HepG2 (cell line): Measurements from ENCODE around the gene ZNRF4. TPM values are rescaled to one million over a fixed set of nuclear protein-coding genes. Genes with fewer than 3 reads are reported as not detected.

Source experiments
- GZF1 ChIP-seq: sonication (generic); formaldehyde crosslinking; IDR thresholded peaks from 2 replicates; pipeline ENCODE4 v1.5.1; 2020; ENCODE audit warnings: mild to moderate bottlenecking, missing genetic modification reagents
- HNRNPLL ChIP-seq: fragments of 200-400 bp; formaldehyde crosslinking; IDR thresholded peaks from 2 replicates; pipeline ENCODE4 v1.6.1; 2017; ENCODE audit warnings: mild to moderate bottlenecking, low read depth, low read length; ENCODE audit not compliant: poor library complexity, severe bottlenecking
- JUNB ChIP-seq: sonication (generic); formaldehyde crosslinking; IDR thresholded peaks from 2 replicates; pipeline ENCODE4 v1.8.0; 2022; ENCODE audit warnings: missing genetic modification reagents, mild to moderate bottlenecking, borderline replicate concordance
- KDM5B ChIP-seq: sonication (generic); formaldehyde crosslinking; IDR thresholded peaks from 2 replicates; pipeline ENCODE4 v1.4.0; 2020; ENCODE audit warnings: missing genetic modification reagents, mild to moderate bottlenecking, borderline replicate concordance
- polyA plus RNA-seq, 8 experiments: library from polyadenylated mRNA; depleted of rRNA in 3 of 8; stranded (reverse) in 7 of 8; unstranded in 1 of 8; fragments of >200 nt; fragmentation: Illumina TruSeq in 4 of 8; extraction: Trizol in 4 of 8; gene quantifications; 2 replicates each; pipeline versions ENCODE4 v1.2.1 to v1.2.3, GENCODE V29; 2011 to 2016; ENCODE audit warnings: low read depth in 4 of 8, missing spikeins in 1 of 8, mixed read lengths in 1 of 8; ENCODE audit not compliant: insufficient read depth in 1 of 8
- total RNA-seq, 5 experiments: library from RNA; depleted of rRNA; stranded (reverse); fragments of >200 nt; fragmentation: Illumina TruSeq; extraction: Trizol; gene quantifications; 2 replicates each; pipeline ENCODE4 v1.2.3, GENCODE V29; 2016; ENCODE audit warnings: low read depth in 1 of 5
- TF ChIP-seq, protein P1 (sequence below): sonication (generic); formaldehyde crosslinking; IDR thresholded peaks from 2 replicates; pipeline ENCODE4 v1.5.0; 2020; ENCODE audit warnings: missing genetic modification reagents
- TF ChIP-seq, protein P2 (sequence below): sonication (generic); formaldehyde crosslinking; IDR thresholded peaks from 2 replicates; pipeline ENCODE4 v1.4.0; 2020; ENCODE audit warnings: missing genetic modification reagents
- TF ChIP-seq, protein P3 (sequence below): sonication (generic); formaldehyde crosslinking; IDR thresholded peaks from 2 replicates; pipeline ENCODE4 v1.4.0; 2020; ENCODE audit warnings: missing genetic modification reagents, borderline replicate concordance

The ZNRF4 gene
- total and polyA plus RNA-seq, 2 of the 13 experiments (the other 11 are each of a cell fraction or from before 2014, with no cell fraction given), result not detected

DNA sequence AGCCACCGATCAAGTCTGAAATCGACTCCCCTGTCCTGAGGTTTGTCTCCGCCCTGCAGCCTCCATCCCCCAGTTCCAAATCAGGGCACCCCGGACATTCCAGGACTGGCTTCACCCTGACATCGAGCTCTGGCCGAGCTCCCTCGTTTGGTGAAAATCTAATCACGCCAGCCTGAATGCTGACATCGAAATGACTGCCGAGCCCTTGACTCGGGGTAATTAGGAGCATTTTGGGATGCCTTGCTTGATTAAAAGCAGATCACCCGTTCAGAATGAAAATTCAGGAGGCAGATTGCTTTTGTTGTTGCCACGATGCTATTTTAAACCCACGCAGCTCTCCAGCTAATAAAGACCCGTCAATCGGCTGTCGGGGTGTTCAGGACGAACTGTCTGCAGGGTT, 34.3 kb downstream of the ZNRF4 start (continued):
- TF ChIP-seq, protein P1, sequence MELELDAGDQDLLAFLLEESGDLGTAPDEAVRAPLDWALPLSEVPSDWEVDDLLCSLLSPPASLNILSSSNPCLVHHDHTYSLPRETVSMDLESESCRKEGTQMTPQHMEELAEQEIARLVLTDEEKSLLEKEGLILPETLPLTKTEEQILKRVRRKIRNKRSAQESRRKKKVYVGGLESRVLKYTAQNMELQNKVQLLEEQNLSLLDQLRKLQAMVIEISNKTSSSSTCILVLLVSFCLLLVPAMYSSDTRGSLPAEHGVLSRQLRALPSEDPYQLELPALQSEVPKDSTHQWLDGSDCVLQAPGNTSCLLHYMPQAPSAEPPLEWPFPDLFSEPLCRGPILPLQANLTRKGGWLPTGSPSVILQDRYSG (CRISPR knock-in tag), result no peak
- TF ChIP-seq GZF1 (CRISPR knock-in tag) (no peak), HNRNPLL (no peak), JUNB (CRISPR knock-in tag) (no peak), KDM5B (no peak)
- TF ChIP-seq, protein P2, sequence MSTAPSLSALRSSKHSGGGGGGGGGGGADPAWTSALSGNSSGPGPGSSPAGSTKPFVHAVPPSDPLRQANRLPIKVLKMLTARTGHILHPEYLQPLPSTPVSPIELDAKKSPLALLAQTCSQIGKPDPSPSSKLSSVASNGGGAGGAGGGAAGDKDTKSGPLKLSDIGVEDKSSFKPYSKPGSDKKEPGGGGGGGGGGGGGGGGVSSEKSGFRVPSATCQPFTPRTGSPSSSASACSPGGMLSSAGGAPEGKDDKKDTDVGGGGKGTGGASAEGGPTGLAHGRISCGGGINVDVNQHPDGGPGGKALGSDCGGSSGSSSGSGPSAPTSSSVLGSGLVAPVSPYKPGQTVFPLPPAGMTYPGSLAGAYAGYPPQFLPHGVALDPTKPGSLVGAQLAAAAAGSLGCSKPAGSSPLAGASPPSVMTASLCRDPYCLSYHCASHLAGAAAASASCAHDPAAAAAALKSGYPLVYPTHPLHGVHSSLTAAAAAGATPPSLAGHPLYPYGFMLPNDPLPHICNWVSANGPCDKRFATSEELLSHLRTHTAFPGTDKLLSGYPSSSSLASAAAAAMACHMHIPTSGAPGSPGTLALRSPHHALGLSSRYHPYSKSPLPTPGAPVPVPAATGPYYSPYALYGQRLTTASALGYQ, result no peak
- TF ChIP-seq, protein P3, sequence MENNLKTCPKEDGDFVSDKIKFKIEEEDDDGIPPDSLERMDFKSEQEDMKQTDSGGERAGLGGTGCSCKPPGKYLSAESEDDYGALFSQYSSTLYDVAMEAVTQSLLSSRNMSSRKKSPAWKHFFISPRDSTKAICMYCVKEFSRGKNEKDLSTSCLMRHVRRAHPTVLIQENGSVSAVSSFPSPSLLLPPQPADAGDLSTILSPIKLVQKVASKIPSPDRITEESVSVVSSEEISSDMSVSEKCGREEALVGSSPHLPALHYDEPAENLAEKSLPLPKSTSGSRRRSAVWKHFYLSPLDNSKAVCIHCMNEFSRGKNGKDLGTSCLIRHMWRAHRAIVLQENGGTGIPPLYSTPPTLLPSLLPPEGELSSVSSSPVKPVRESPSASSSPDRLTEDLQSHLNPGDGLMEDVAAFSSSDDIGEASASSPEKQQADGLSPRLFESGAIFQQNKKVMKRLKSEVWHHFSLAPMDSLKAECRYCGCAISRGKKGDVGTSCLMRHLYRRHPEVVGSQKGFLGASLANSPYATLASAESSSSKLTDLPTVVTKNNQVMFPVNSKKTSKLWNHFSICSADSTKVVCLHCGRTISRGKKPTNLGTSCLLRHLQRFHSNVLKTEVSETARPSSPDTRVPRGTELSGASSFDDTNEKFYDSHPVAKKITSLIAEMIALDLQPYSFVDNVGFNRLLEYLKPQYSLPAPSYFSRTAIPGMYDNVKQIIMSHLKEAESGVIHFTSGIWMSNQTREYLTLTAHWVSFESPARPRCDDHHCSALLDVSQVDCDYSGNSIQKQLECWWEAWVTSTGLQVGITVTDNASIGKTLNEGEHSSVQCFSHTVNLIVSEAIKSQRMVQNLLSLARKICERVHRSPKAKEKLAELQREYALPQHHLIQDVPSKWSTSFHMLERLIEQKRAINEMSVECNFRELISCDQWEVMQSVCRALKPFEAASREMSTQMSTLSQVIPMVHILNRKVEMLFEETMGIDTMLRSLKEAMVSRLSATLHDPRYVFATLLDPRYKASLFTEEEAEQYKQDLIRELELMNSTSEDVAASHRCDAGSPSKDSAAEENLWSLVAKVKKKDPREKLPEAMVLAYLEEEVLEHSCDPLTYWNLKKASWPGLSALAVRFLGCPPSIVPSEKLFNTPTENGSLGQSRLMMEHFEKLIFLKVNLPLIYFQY (CRISPR knock-in tag), result no peak
